H1 (cell line): Measurements from ENCODE around the gene MAPKAP1. TPM values are rescaled to one million over a fixed set of nuclear protein-coding genes. Genes with fewer than 3 reads are reported as not detected.

Source experiments
- CTCF ChIA-PET: fragments of 300-600 bp; sonication (Branson Sonifier 250); formaldehyde crosslinking; loops from one replicate; lab custom pipeline; 2021; ENCODE audit not compliant: partially characterized antibody; lab: Charles Lee
- POLR2A ChIA-PET: fragments of 300-600 bp; sonication (Branson Sonifier 250); formaldehyde crosslinking; loops from one replicate; lab custom pipeline; 2021; ENCODE audit warnings: inconsistent platforms; ENCODE audit not compliant: partially characterized antibody; lab: Charles Lee
- DNase-seq, 2 experiments: peaks; one replicate each; pipeline versions ENCODE4 v3.0.0 to v3.0.0-alpha.2; 2010 to 2022; ENCODE audit warnings: low spot score in 2 of 2, low read depth in 1 of 2, mixed read lengths in 1 of 2
- FAIRE-seq: peaks from 2 replicates; lab custom pipeline; 2011; peaks lifted over from hg19 to GRCh38; lab: Jason Lieb, UNC
- H2AFZ ChIP-seq: 2 replicates; pipeline ENCODE4 v1.8.1; 2012; ENCODE audit warnings: low read length, inconsistent platforms
- H2AK5ac ChIP-seq: 2 replicates; pipeline ENCODE4 v1.6.1; 2013; ENCODE audit warnings: low read depth, low read length
- H2BK120ac ChIP-seq: replicated peaks from 2 replicates; pipeline ENCODE3; 2013; ENCODE audit warnings: low read depth, low read length, inconsistent platforms
- H2BK12ac ChIP-seq: 2 replicates; pipeline ENCODE4 v1.6.1; 2013; ENCODE audit warnings: low read depth, low read length
- H2BK15ac ChIP-seq: 2 replicates; pipeline ENCODE4 v1.6.1; 2013; ENCODE audit warnings: low read length
- H2BK20ac ChIP-seq: 2 replicates; pipeline ENCODE4 v1.6.1; 2013; ENCODE audit warnings: low read length
- H2BK5ac ChIP-seq: 2 replicates; pipeline ENCODE4 v1.6.1; 2013; ENCODE audit warnings: low read depth, low read length
- H3K14ac ChIP-seq: 2 replicates; pipeline ENCODE4 v1.6.1; 2013; ENCODE audit warnings: inconsistent platforms; ENCODE audit not compliant: insufficient read length
- H3K18ac ChIP-seq: 2 replicates; pipeline ENCODE4 v1.6.1; 2013; ENCODE audit warnings: low read length; ENCODE audit errors: extremely low read depth
- H3K23ac ChIP-seq: 2 replicates; pipeline ENCODE4 v1.6.1; 2013; ENCODE audit warnings: inconsistent platforms; ENCODE audit not compliant: insufficient read length
- H3K23me2 ChIP-seq: 2 replicates; pipeline ENCODE4 v1.6.1; 2013; ENCODE audit warnings: low read depth, low read length
- H3K27ac ChIP-seq: 2 replicates; pipeline ENCODE4 v1.6.1; 2011; ENCODE audit warnings: low read depth, low read length, inconsistent platforms
- H3K27me3 ChIP-seq, 4 experiments: replicated peaks in 1 of 4; 1 replicate in 1 of 4; 2 replicates in 3 of 4; pipeline versions ENCODE4 v1.6.1 to v1.8.1; 2011 to 2013; ENCODE audit warnings: low read length in 3 of 4, mild to moderate bottlenecking in 3 of 4, inconsistent platforms in 2 of 4, mixed read lengths in 2 of 4, moderate library complexity in 1 of 4; ENCODE audit not compliant: control insufficient read depth in 3 of 4, insufficient read depth in 3 of 4; ENCODE audit errors: extremely low read depth in 1 of 4
- H3K36me3 ChIP-seq, 4 experiments: 2 replicates each; pipeline versions ENCODE4 v1.6.1 to v1.8.1; 2011 to 2013; ENCODE audit warnings: mild to moderate bottlenecking in 4 of 4, low read length in 3 of 4, moderate library complexity in 2 of 4, control low read depth in 1 of 4, inconsistent platforms in 1 of 4; ENCODE audit not compliant: insufficient read depth in 4 of 4, control insufficient read depth in 2 of 4
- H3K4ac ChIP-seq: replicated peaks from 2 replicates; pipeline ENCODE3; 2013; ENCODE audit warnings: low read length, low read depth, mixed read lengths, inconsistent platforms; ENCODE audit not compliant: insufficient read length
- H3K4me1 ChIP-seq, 4 experiments: replicated peaks in 1 of 4; 1 replicate in 1 of 4; 2 replicates in 3 of 4; pipeline versions ENCODE4 v1.6.1 to v1.8.1; 2011 to 2013; ENCODE audit warnings: low read length in 3 of 4, inconsistent platforms in 2 of 4, mixed read lengths in 1 of 4; ENCODE audit not compliant: insufficient read depth in 4 of 4, control insufficient read depth in 3 of 4
- H3K4me2 ChIP-seq, 2 experiments: 2 replicates each; pipeline versions ENCODE4 v1.6.1 to v1.8.1; 2011 to 2013; ENCODE audit warnings: low read depth in 2 of 2, low read length in 2 of 2, control low read depth in 1 of 2, inconsistent platforms in 1 of 2, mild to moderate bottlenecking in 1 of 2; ENCODE audit not compliant: insufficient read depth in 1 of 2
- H3K4me3 ChIP-seq, 4 experiments: fragments of 200-600, 300-600 bp in 1 of 4; sonication (generic), shearing (Covaris generic), sonication (Bioruptor Twin) in 1 of 4; 2 replicates each; pipeline versions ENCODE4 v1.5.1 to v1.8.1; 2011 to 2016; ENCODE audit warnings: low read length in 4 of 4, low read depth in 3 of 4, control low read depth in 2 of 4, inconsistent platforms in 2 of 4, mild to moderate bottlenecking in 2 of 4, mixed read lengths in 1 of 4, moderate library complexity in 1 of 4; ENCODE audit not compliant: insufficient read depth in 2 of 4; ENCODE audit errors: extremely low read depth in 1 of 4
- H3K56ac ChIP-seq: replicated peaks from 2 replicates; pipeline ENCODE3; 2013; ENCODE audit warnings: low read depth, mild to moderate bottlenecking, mixed read lengths, low read length, inconsistent platforms; ENCODE audit not compliant: insufficient read length
- H3K79me1 ChIP-seq: 2 replicates; pipeline ENCODE4 v1.6.1; 2013; ENCODE audit warnings: low read depth, low read length, control low read depth
- H3K79me2 ChIP-seq, 2 experiments: 2 replicates each; pipeline versions ENCODE4 v1.6.1 to v1.8.1; 2012 to 2013; ENCODE audit warnings: low read length in 2 of 2, mild to moderate bottlenecking in 2 of 2, inconsistent platforms in 1 of 2; ENCODE audit not compliant: insufficient read depth in 2 of 2, control insufficient read depth in 1 of 2
- H3K9ac ChIP-seq, 4 experiments: replicated peaks in 1 of 4; 1 replicate in 1 of 4; 2 replicates in 3 of 4; pipeline versions ENCODE4 v1.6.1 to v1.8.1; 2011 to 2013; ENCODE audit warnings: low read depth in 3 of 4, low read length in 3 of 4, control low read depth in 2 of 4, mild to moderate bottlenecking in 2 of 4, moderate library complexity in 2 of 4, inconsistent platforms in 1 of 4; ENCODE audit errors: extremely low read depth in 1 of 4
- H3K9me3 ChIP-seq, 2 experiments: 2 replicates each; pipeline versions ENCODE4 v1.6.1 to v1.8.1; 2012 to 2013; ENCODE audit warnings: mild to moderate bottlenecking in 2 of 2, moderate library complexity in 2 of 2, control low read depth in 1 of 2, inconsistent platforms in 1 of 2, low read depth in 1 of 2, low read length in 1 of 2, mixed read lengths in 1 of 2; ENCODE audit not compliant: insufficient read depth in 2 of 2
- H4K20me1 ChIP-seq, 2 experiments: replicated peaks in 1 of 2; 2 replicates each; pipeline versions ENCODE3 to v1.8.1; 2011 to 2013; ENCODE audit warnings: inconsistent platforms in 2 of 2, low read length in 2 of 2, mild to moderate bottlenecking in 1 of 2; ENCODE audit not compliant: insufficient read depth in 2 of 2, control insufficient read depth in 1 of 2
- H4K5ac ChIP-seq: 2 replicates; pipeline ENCODE4 v1.6.1; 2013; ENCODE audit warnings: low read length, low read depth, mixed read lengths, inconsistent platforms; ENCODE audit not compliant: insufficient read length
- H4K8ac ChIP-seq: 2 replicates; pipeline ENCODE4 v1.8.0; 2013; ENCODE audit warnings: mild to moderate bottlenecking, moderate library complexity, low read length, inconsistent platforms; ENCODE audit not compliant: insufficient read depth; ENCODE audit errors: extremely low read depth
- H4K91ac ChIP-seq: replicated peaks from 2 replicates; pipeline ENCODE3; 2013; ENCODE audit warnings: low read length, mixed read lengths, inconsistent platforms; ENCODE audit not compliant: insufficient read length
- BACH1 ChIP-seq: IDR thresholded peaks from 2 replicates; pipeline ENCODE4 v1.6.1; 2012; ENCODE audit warnings: low read length, improper control_type of control experiment
- BRCA1 ChIP-seq: IDR thresholded peaks from 2 replicates; pipeline ENCODE4 v1.6.1; 2012; ENCODE audit warnings: low read depth, low read length, improper control_type of control experiment
- CHD2 ChIP-seq: IDR thresholded peaks from 2 replicates; pipeline ENCODE4 v1.6.1; 2012; ENCODE audit warnings: low read length, improper control_type of control experiment
- EP300 ChIP-seq, 2 experiments: IDR thresholded peaks; 1 replicate in 1 of 2; 2 replicates in 1 of 2; pipeline ENCODE4 v1.6.1; 2011 to 2012; ENCODE audit warnings: low read depth in 2 of 2, low read length in 2 of 2, mild to moderate bottlenecking in 2 of 2, borderline replicate concordance in 1 of 2, inconsistent platforms in 1 of 2, moderate library complexity in 1 of 2
- GABPA ChIP-seq: IDR thresholded peaks from 2 replicates; pipeline ENCODE4 v1.6.1; 2011; ENCODE audit warnings: mild to moderate bottlenecking, low read length, moderate library complexity, borderline replicate concordance; ENCODE audit not compliant: insufficient read depth
- KDM4A ChIP-seq: IDR thresholded peaks from one replicate; pipeline ENCODE4 v1.7.1; 2012; ENCODE audit warnings: low read depth, mild to moderate bottlenecking, moderate library complexity, low read length, inconsistent platforms; ENCODE audit not compliant: severe bottlenecking
- MAFK ChIP-seq: IDR thresholded peaks from 2 replicates; pipeline ENCODE4 v1.6.1; 2012; ENCODE audit warnings: low read depth, mild to moderate bottlenecking, improper control_type of control experiment, low read length
- POU5F1 ChIP-seq: IDR thresholded peaks from 2 replicates; pipeline ENCODE4 v1.6.1; 2011; ENCODE audit warnings: low read depth, mild to moderate bottlenecking, low read length, moderate library complexity
- RFX5 ChIP-seq: IDR thresholded peaks from 2 replicates; pipeline ENCODE4 v1.6.1; 2011; ENCODE audit warnings: low read depth, low read length, improper control_type of control experiment, borderline replicate concordance
- RNF2 ChIP-seq: fragments of 200-900, 300-1000 bp; sonication (generic); IDR thresholded peaks from 2 replicates; pipeline ENCODE4 v1.7.1; 2016; ENCODE audit warnings: borderline replicate concordance, low read depth, mild to moderate bottlenecking, antibody characterized with exemption, low read length; ENCODE audit not compliant: poor library complexity, severe bottlenecking; ENCODE audit errors: missing control alignments
- SIRT6 ChIP-seq: IDR thresholded peaks from one replicate; pipeline ENCODE4 v1.7.1; 2012; ENCODE audit warnings: low read length, inconsistent platforms
- SIX5 ChIP-seq: IDR thresholded peaks from 2 replicates; pipeline ENCODE4 v1.6.1; 2011; ENCODE audit warnings: mild to moderate bottlenecking, low read depth, low read length
- SP1 ChIP-seq: IDR thresholded peaks from 2 replicates; pipeline ENCODE4 v1.6.1; 2011; ENCODE audit warnings: low read depth, low read length
- SP2 ChIP-seq: IDR thresholded peaks from 2 replicates; pipeline ENCODE4 v1.6.1; 2012; ENCODE audit warnings: mild to moderate bottlenecking, low read length, inconsistent platforms
- SRF ChIP-seq: IDR thresholded peaks from 2 replicates; pipeline ENCODE4 v1.6.1; 2011; ENCODE audit warnings: mild to moderate bottlenecking, low read depth, low read length, moderate library complexity
- WGBS, 2 experiments: shearing (Covaris generic) in 1 of 2; methylation state at CpG; one replicate each; pipeline versions ENCODE4 v1.1.6 to v1.1.7; 2013 to 2015; ENCODE audit warnings: low lambda C conversion rate in 2 of 2, mixed read lengths in 2 of 2, inconsistent platforms in 1 of 2, low coverage in 1 of 2, missing lambda C conversion rate in 1 of 2; ENCODE audit not compliant: insufficient replicate concordance in 2 of 2, insufficient coverage in 1 of 2, insufficient read length in 1 of 2; ENCODE audit errors: extremely low coverage in 1 of 2, missing lambda C conversion rate in 1 of 2; 5-methylcytosine and 5-hydroxymethylcytosine counted together
- polyA plus RNA-seq, 7 experiments: library from polyadenylated mRNA; depleted of rRNA in 3 of 7; stranded (reverse) in 5 of 7; unstranded in 2 of 7; fragments of >200 nt in 5 of 7; fragments of 200-250 nt in 2 of 7; gene quantifications; 1 replicate in 5 of 7; 2 replicates in 1 of 7; 4 replicates in 1 of 7; pipeline versions ENCODE4 v1.2.1 to v1.2.3, GENCODE V29; 2011 to 2013; ENCODE audit warnings: missing spikeins in 2 of 7, mixed read lengths in 2 of 7
- total RNA-seq: library from RNA; stranded (reverse); fragmentation: NEBNext Ultra II Directional; extraction: Animal tissue kit (Norgen Biotek cat#: 25700); gene quantifications from 2 replicates; pipeline ENCODE4 v1.2.1, GENCODE V29; 2021

Gene MAPKAP1
- total and polyA plus RNA-seq, 2 of the 8 experiments (the other 6 are each of a cell fraction or from before 2014, with no cell fraction given): 79.2 to 140 TPM

- no peaks in the 10 kb centered on the region for H4K20me1 ChIP-seq
- H3K9ac ChIP-seq: no peak overlapping the region
- H2BK20ac ChIP-seq: no peak overlapping the region
- no peak overlapping the region for H3K23ac ChIP-seq
- FAIRE-seq: no peak
- no peak overlapping the region for H4K5ac ChIP-seq
- no peaks in the 10 kb centered on the region for H3K79me2 ChIP-seq
- no peak overlapping the region for H2BK15ac ChIP-seq
- no peak overlapping the region for H2BK5ac ChIP-seq
- H2AK5ac ChIP-seq: no peak overlapping the region
- ChIA-PET CTCF (interaction anchor here (0.9 to 2.2 kb wide), 2 partner anchors 9 to 11 kb away, joined by 4 to 7 read pairs; no protein-coding TSS in a partner anchor), POLR2A (no interaction called here)
- H3K36me3 ChIP-seq: no peaks in the 10 kb centered on the region; a peak in 1 of 8 replicates
- no peaks in the 10 kb centered on the region for H3K27me3 ChIP-seq
- no peak overlapping the region for H2AFZ ChIP-seq
- no peak overlapping the region for H4K8ac ChIP-seq
- peak overlapping the region; percentile 15 for H3K4ac ChIP-seq
- peak overlapping the region; percentile 17 for H2BK120ac ChIP-seq
- no peaks in the 10 kb centered on the region; the same call in 1 of the 2 replicates for H3K79me1 ChIP-seq
- 65% methylated on average over 3 of the region's 3 CpGs; no CpG with 5 or more reads in 1 of the 2 experiments for WGBS, 2 experiments
- 0 out of 2 replicates have a peak overlapping the region, but pooled peaks have one; percentile 2 for H2BK12ac ChIP-seq
- H3K4me3 ChIP-seq: no peak overlapping the region
- peaks cover 3 to 17% (median 11%) of the 10 kb centered on the region in 4 experiments for H3K4me1 ChIP-seq
- H3K56ac ChIP-seq: no peak overlapping the region
- H4K91ac ChIP-seq: peak overlapping the region; percentile 18
- H3K18ac ChIP-seq: no peak overlapping the region
- no peak overlapping the region; a peak in 1 of 4 replicates for H3K4me2 ChIP-seq
- H3K27ac ChIP-seq: no peak overlapping the region
- no peaks in the 10 kb centered on the region for H3K9me3 ChIP-seq
- no peak overlapping the region for H3K14ac ChIP-seq
- no peaks in the 10 kb centered on the region for H3K23me2 ChIP-seq
- DNase-seq: no peak
- TF ChIP-seq GABPA: no peak
- no peak for TF ChIP-seq MAFK
- TF ChIP-seq SRF: no peak
- no peak for TF ChIP-seq EP300 (IDR thresholded peaks at IDR 0.05; ENCODE audit: borderline replicate concordance in 1 of 2, low read depth in 2 of 2, low read length in 2 of 2)
- no peak for TF ChIP-seq RNF2
- TF ChIP-seq BRCA1: no peak
- TF ChIP-seq SIRT6: no peak
- TF ChIP-seq CHD2: no peak
- no peak for TF ChIP-seq BACH1
- TF ChIP-seq RFX5: no peak
- no peak for TF ChIP-seq POU5F1
- no peak for TF ChIP-seq SP2
- TF ChIP-seq SIX5: no peak
- TF ChIP-seq SP1: no peak
- TF ChIP-seq KDM4A: no peak
Observed at GRCh38 chr9:125523681-125524080, 183.3 kb downstream of the MAPKAP1 start.
